Measurements from ENCODE around the gene OR2T4. TPM values are rescaled to one million over a fixed set of nuclear protein-coding genes. Genes with fewer than 3 reads are reported as not detected.

OR2T4 gene
- total and polyA plus RNA-seq, 2 experiments from 2014 or later = not detected

Other genes starting within 250 kb of the OR2T4 start
- not detected in 2 replicates for gene OR2M5, start 216.5 kb upstream of the OR2T4 start, total RNA-seq (2014; rRNA removed; shearing (Covaris generic))
- not detected in 2 replicates for gene OR2M5, start 216.5 kb upstream of the OR2T4 start, polyA plus RNA-seq (2016; fragmentation: Nextera tagmentation; extraction: Ambion mirVana)
- gene OR2M2, start 186.8 kb upstream of the OR2T4 start, total RNA-seq (2014; rRNA removed; shearing (Covaris generic)) = not detected in 2 replicates
- gene OR2M2, start 186.8 kb upstream of the OR2T4 start, polyA plus RNA-seq (2016; fragmentation: Nextera tagmentation; extraction: Ambion mirVana) = not detected in 2 replicates
- gene OR2M3, start 164.4 kb upstream of the OR2T4 start, total RNA-seq (2014; rRNA removed; shearing (Covaris generic)) = not detected in 2 replicates
- not detected in 2 replicates for gene OR2M3, start 164.4 kb upstream of the OR2T4 start, polyA plus RNA-seq (2016; fragmentation: Nextera tagmentation; extraction: Ambion mirVana)
- gene OR2M4, start 130.2 kb upstream of the OR2T4 start, total RNA-seq (2014; rRNA removed; shearing (Covaris generic)) = not detected in 2 replicates
- gene OR2M4, start 130.2 kb upstream of the OR2T4 start, polyA plus RNA-seq (2016; fragmentation: Nextera tagmentation; extraction: Ambion mirVana) = not detected in 2 replicates
- gene OR2T33, start 83.7 kb upstream of the OR2T4 start, total RNA-seq (2014; rRNA removed; shearing (Covaris generic)) = 0.28 TPM in 1 of 2 replicates, not detected in the other
- gene OR2T33, start 83.7 kb upstream of the OR2T4 start, polyA plus RNA-seq (2016; fragmentation: Nextera tagmentation; extraction: Ambion mirVana) = 0.32 TPM in 1 of 2 replicates, not detected in the other
- gene OR2T12, start 58.2 kb upstream of the OR2T4 start, total RNA-seq (2014; rRNA removed; shearing (Covaris generic)) = not detected in 2 replicates
- gene OR2T12, start 58.2 kb upstream of the OR2T4 start, polyA plus RNA-seq (2016; fragmentation: Nextera tagmentation; extraction: Ambion mirVana) = not detected in 2 replicates
- gene OR2M7, start 37.1 kb upstream of the OR2T4 start, total RNA-seq (2014; rRNA removed; shearing (Covaris generic)) = not detected in 2 replicates
- gene OR2M7, start 37.1 kb upstream of the OR2T4 start, polyA plus RNA-seq (2016; fragmentation: Nextera tagmentation; extraction: Ambion mirVana) = not detected in 2 replicates
- not detected in 2 replicates for gene OR14C36, start 12.9 kb upstream of the OR2T4 start, total RNA-seq (2014; rRNA removed; shearing (Covaris generic))
- not detected in 2 replicates for gene OR14C36, start 12.9 kb upstream of the OR2T4 start, polyA plus RNA-seq (2016; fragmentation: Nextera tagmentation; extraction: Ambion mirVana)
- gene OR2T6, start 14.1 kb downstream of the OR2T4 start, total RNA-seq (2014; rRNA removed; shearing (Covaris generic)) = not detected in 2 replicates
- not detected in 2 replicates for gene OR2T6, start 14.1 kb downstream of the OR2T4 start, polyA plus RNA-seq (2016; fragmentation: Nextera tagmentation; extraction: Ambion mirVana)
- not detected in 2 replicates for gene OR2T1, start 41.4 kb downstream of the OR2T4 start, total RNA-seq (2014; rRNA removed; shearing (Covaris generic))
- gene OR2T1, start 41.4 kb downstream of the OR2T4 start, polyA plus RNA-seq (2016; fragmentation: Nextera tagmentation; extraction: Ambion mirVana) = not detected in 2 replicates
- not detected in 2 replicates for gene OR2T2, start 84.0 kb downstream of the OR2T4 start, total RNA-seq (2014; rRNA removed; shearing (Covaris generic))
- gene OR2T2, start 84.0 kb downstream of the OR2T4 start, polyA plus RNA-seq (2016; fragmentation: Nextera tagmentation; extraction: Ambion mirVana) = not detected in 2 replicates
- gene OR2T3, start 111.7 kb downstream of the OR2T4 start, total RNA-seq (2014; rRNA removed; shearing (Covaris generic)) = not detected in 2 replicates
- gene OR2T3, start 111.7 kb downstream of the OR2T4 start, polyA plus RNA-seq (2016; fragmentation: Nextera tagmentation; extraction: Ambion mirVana) = not detected in 2 replicates
- gene OR2T5, start 126.9 kb downstream of the OR2T4 start, total RNA-seq (2014; rRNA removed; shearing (Covaris generic)) = not detected in 2 replicates
- gene OR2T5, start 126.9 kb downstream of the OR2T4 start, polyA plus RNA-seq (2016; fragmentation: Nextera tagmentation; extraction: Ambion mirVana) = not detected in 2 replicates
- gene OR2G6, start 146.4 kb downstream of the OR2T4 start, total RNA-seq (2014; rRNA removed; shearing (Covaris generic)) = not detected in 2 replicates
- not detected in 2 replicates for gene OR2G6, start 146.4 kb downstream of the OR2T4 start, polyA plus RNA-seq (2016; fragmentation: Nextera tagmentation; extraction: Ambion mirVana)
- gene OR2T29, start 201.1 kb downstream of the OR2T4 start, total RNA-seq (2014; rRNA removed; shearing (Covaris generic)) = not detected in 2 replicates
- gene OR2T29, start 201.1 kb downstream of the OR2T4 start, polyA plus RNA-seq (2016; fragmentation: Nextera tagmentation; extraction: Ambion mirVana) = not detected in 2 replicates
- gene OR2T34, start 213.1 kb downstream of the OR2T4 start, total RNA-seq (2014; rRNA removed; shearing (Covaris generic)) = not detected in 2 replicates
- not detected in 2 replicates for gene OR2T34, start 213.1 kb downstream of the OR2T4 start, polyA plus RNA-seq (2016; fragmentation: Nextera tagmentation; extraction: Ambion mirVana)
- gene OR2T10, start 236.0 kb downstream of the OR2T4 start, total RNA-seq (2014; rRNA removed; shearing (Covaris generic)) = not detected in 2 replicates
- gene OR2T10, start 236.0 kb downstream of the OR2T4 start, polyA plus RNA-seq (2016; fragmentation: Nextera tagmentation; extraction: Ambion mirVana) = not detected in 2 replicates

Data from GM23338 (cell line).